OCI-LY7 (cell line): Measurements from ENCODE around the gene KLF13.

Experiments
- EZH2phosphoT487 ChIP-seq: fragments of 200-600 bp; sonication (generic); IDR thresholded peaks from 2 replicates; pipeline ENCODE4 v1.6.1; 2018; ENCODE audit warnings: low read depth, borderline replicate concordance, mild to moderate bottlenecking, mixed run types, antibody characterized with exemption, low read length, moderate library complexity, mixed read lengths
- TF ChIP-seq, protein P1 (sequence below): fragments of 200-600 bp; sonication (generic); conservative IDR thresholded peaks from 2 replicates; pipeline ENCODE4 v1.5.1; 2014; ENCODE audit warnings: mild to moderate bottlenecking, antibody characterized with exemption, low read length, moderate library complexity, mixed read lengths

DNA sequence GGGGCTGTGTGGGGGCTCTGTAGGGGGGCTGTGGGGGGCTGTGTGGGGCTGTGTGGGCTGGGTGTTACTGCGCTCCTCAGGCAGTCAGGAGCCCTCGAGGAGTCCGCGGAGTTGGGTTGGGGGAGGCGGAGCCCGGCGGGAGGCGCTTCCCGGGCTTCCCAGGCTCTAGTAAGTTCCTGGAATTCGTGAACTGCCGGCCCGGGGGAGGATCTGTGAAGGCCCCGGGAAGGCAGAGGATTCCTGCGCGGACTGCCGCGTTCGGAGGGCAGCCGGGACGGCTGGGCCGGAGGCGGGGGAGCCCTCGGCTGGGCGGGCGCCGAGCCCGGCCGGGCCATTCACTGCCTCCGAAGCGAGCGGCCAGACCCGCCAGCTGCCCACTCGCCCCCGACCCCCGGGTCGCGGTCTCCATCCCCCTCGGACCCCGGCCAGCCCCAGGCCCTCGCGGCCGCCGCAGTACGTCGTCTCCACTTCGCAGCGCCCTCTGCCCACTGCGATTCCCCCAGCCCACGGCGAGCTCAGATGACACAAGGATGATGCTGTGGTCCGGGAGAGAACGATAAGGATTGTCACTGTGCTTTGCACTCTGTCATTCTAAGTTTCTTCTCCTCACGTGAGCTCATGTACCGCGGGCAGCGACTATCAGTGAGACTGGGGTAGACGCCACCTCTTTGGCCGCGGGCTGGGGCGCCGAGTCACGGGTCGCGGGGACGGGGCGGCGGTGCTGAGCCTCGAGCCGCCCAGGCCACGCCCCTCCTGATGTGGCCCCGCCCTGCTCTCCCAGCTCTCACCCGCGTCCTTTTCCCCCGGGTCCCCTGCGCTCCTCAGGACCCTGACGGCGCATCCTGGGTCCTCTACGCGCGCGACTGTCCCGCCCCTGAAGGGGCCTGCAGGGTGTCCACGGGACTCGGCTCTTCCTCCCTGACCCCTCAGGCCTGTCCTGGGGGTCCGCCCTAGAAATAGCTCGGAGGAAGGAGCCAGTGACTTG, 65.3 kb downstream of the KLF13 start:
- TF ChIP-seq, protein P1, sequence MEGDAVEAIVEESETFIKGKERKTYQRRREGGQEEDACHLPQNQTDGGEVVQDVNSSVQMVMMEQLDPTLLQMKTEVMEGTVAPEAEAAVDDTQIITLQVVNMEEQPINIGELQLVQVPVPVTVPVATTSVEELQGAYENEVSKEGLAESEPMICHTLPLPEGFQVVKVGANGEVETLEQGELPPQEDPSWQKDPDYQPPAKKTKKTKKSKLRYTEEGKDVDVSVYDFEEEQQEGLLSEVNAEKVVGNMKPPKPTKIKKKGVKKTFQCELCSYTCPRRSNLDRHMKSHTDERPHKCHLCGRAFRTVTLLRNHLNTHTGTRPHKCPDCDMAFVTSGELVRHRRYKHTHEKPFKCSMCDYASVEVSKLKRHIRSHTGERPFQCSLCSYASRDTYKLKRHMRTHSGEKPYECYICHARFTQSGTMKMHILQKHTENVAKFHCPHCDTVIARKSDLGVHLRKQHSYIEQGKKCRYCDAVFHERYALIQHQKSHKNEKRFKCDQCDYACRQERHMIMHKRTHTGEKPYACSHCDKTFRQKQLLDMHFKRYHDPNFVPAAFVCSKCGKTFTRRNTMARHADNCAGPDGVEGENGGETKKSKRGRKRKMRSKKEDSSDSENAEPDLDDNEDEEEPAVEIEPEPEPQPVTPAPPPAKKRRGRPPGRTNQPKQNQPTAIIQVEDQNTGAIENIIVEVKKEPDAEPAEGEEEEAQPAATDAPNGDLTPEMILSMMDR: no peak
- no peak for TF ChIP-seq EZH2phosphoT487
